GM19452 (cell line): ENCODE results near the gene MRPL49.
"Not testable (repeated sequence)": the region's sequence is repeated elsewhere in the genome, so short reads cannot be mapped to it uniquely, and the experiment has no call there.

Experiments
- ATAC-seq: cut with Tn5 transposase; IDR thresholded peaks from one replicate; pipeline ENCODE4 v1.9.1; 2021; ENCODE audit not compliant: unreplicated experiment

MRPL49 gene

GRCh38 chr11:65160643-65161042, 38.5 kb downstream of the MRPL49 start:
- no peak for ATAC-seq

- ATAC-seq: no peak
Observed at GRCh38 chr11:65163684-65164083, 41.6 kb downstream of the MRPL49 start.

- ATAC-seq: no peak
Observed at GRCh38 chr11:65165410-65166317, 43.5 kb downstream of the MRPL49 start.

GRCh38 chr11:65166893-65167292, 44.8 kb downstream of the MRPL49 start:
- no peak for ATAC-seq

- ATAC-seq: no peak
Observed at GRCh38 chr11:65167656-65168055, 45.5 kb downstream of the MRPL49 start.

- no peak for ATAC-seq
Observed at GRCh38 chr11:65169164-65169641, 47.1 kb downstream of the MRPL49 start.

- ATAC-seq: no peak
Observed at GRCh38 chr11:65170058-65170534, 48.0 kb downstream of the MRPL49 start, which contains the start of gene SPDYC. TSS of gene SPDYC (plus strand) at chr11:65170233. CDS start at chr11:65171358, 1,125 bp downstream.

GRCh38 chr11:65172600-65172999, 50.5 kb downstream of the MRPL49 start:
- no peak for ATAC-seq

GRCh38 chr11:65174571-65175010, 52.5 kb downstream of the MRPL49 start:
- not testable (repeated sequence) for ATAC-seq
